GM12878 (cell line): ENCODE results near the gene OR10H1. TPM values are rescaled to one million over a fixed set of nuclear protein-coding genes. Genes with fewer than 3 reads are reported as not detected.
"Not testable (repeated sequence)": the region's sequence is repeated elsewhere in the genome, so short reads cannot be mapped to it uniquely, and the experiment has no call there.

Experiments
- ATAC-seq: fragments of 200-7000 bp; cut with Tn5 transposase; 3 replicates; pipeline ENCODE4 v1.9.1; 2020; ENCODE audit warnings: mild to moderate bottlenecking, moderate library complexity
- BruUV-seq: library from RNA; stranded (reverse); fragments of 400-500 nt; replicated peaks from 2 replicates; lab custom pipeline; 2021; lab: Mats Ljungman, UMichigan
- CTCF ChIA-PET: fragments of 300-600 bp; sonication (Branson Sonifier 250); formaldehyde crosslinking; extraction: SDS; loops from one replicate; lab custom pipeline; 2021; ENCODE audit warnings: inconsistent platforms; lab: Yijun Ruan, JAX
- POLR2A ChIA-PET: fragments of 350-600 bp; formaldehyde crosslinking; extraction: SDS; loops from one replicate; lab custom pipeline; 2021; ENCODE audit warnings: inconsistent platforms; lab: Charles Lee
- RAD21 ChIA-PET: fragments of 300-600 bp; sonication (Branson Sonifier 250); formaldehyde crosslinking; loops from one replicate; lab custom pipeline; 2023; ENCODE audit warnings: antibody characterized with exemption; ENCODE audit not compliant: unreplicated experiment; lab: Charles Lee
- SMC1A ChIA-PET: fragments of 300-600 bp; sonication (Branson Sonifier 250); formaldehyde crosslinking; loops from one replicate; lab custom pipeline; 2023; ENCODE audit not compliant: unreplicated experiment, uncharacterized antibody; lab: Charles Lee
- DNase-seq: peaks from one replicate; pipeline ENCODE4 v3.0.0-alpha.2; 2011; ENCODE audit warnings: low read depth, low spot score
- FAIRE-seq: peaks from 3 replicates; lab custom pipeline; 2011; peaks lifted over from hg19 to GRCh38; lab: Jason Lieb, UNC
- H2AFZ ChIP-seq: 2 replicates; pipeline ENCODE4 v1.6.0; 2011; ENCODE audit warnings: low read depth, low read length, control low read depth; ENCODE audit not compliant: control insufficient read depth
- H3K27ac ChIP-seq: 2 replicates; pipeline ENCODE4 v1.5.1; 2011; ENCODE audit warnings: control low read depth; ENCODE audit not compliant: control insufficient read depth, insufficient read depth
- H3K27me3 ChIP-seq, 2 experiments: replicated peaks in 1 of 2; 2 replicates each; pipeline versions ENCODE4 v1.6.0 to v1.6.1; 2011; ENCODE audit warnings: low read length in 1 of 2; ENCODE audit not compliant: control insufficient read depth in 2 of 2, insufficient read depth in 2 of 2
- H3K36me3 ChIP-seq, 2 experiments: 2 replicates each; pipeline ENCODE4 v1.5.1; 2011; ENCODE audit warnings: low read length in 1 of 2; ENCODE audit not compliant: control insufficient read depth in 2 of 2, insufficient read depth in 2 of 2
- H3K4me1 ChIP-seq: 2 replicates; pipeline ENCODE4 v1.6.1; 2011; ENCODE audit warnings: mild to moderate bottlenecking, low read length, moderate library complexity, mixed read lengths; ENCODE audit not compliant: control insufficient read depth, insufficient read depth
- H3K4me2 ChIP-seq: 2 replicates; pipeline ENCODE4 v1.6.0; 2011; ENCODE audit warnings: control low read depth; ENCODE audit not compliant: control insufficient read depth, insufficient read depth
- H3K4me3 ChIP-seq: fragments of 200-600 bp; sonication (generic); 2 replicates; pipeline ENCODE4 v1.5.1; 2016
- H3K79me2 ChIP-seq: 2 replicates; pipeline ENCODE4 v1.6.0; 2011; ENCODE audit warnings: low read length; ENCODE audit not compliant: control insufficient read depth, insufficient read depth
- H3K9ac ChIP-seq: 2 replicates; pipeline ENCODE4 v1.8.0; 2011; ENCODE audit warnings: low read length, control low read depth, mixed read lengths; ENCODE audit not compliant: control insufficient read depth, insufficient read depth
- H3K9me3 ChIP-seq: replicated peaks from 3 replicates; pipeline ENCODE4 v1.5.1; 2011; ENCODE audit warnings: mild to moderate bottlenecking, low read length; ENCODE audit not compliant: control insufficient read depth, insufficient read depth
- H4K20me1 ChIP-seq: 2 replicates; pipeline ENCODE4 v1.6.0; 2011; ENCODE audit not compliant: control insufficient read depth, insufficient read depth
- RCOR1 ChIP-seq: conservative IDR thresholded peaks from 2 replicates; pipeline ENCODE4 v1.6.1; 2012; ENCODE audit warnings: low read depth, low read length, improper control_type of control experiment
- WGBS: methylation state at CpG from one replicate; pipeline ENCODE4 v1.1.6; 2016; ENCODE audit warnings: low lambda C conversion rate; ENCODE audit not compliant: insufficient replicate concordance, insufficient coverage; ENCODE audit errors: missing lambda C conversion rate; 5-methylcytosine and 5-hydroxymethylcytosine counted together
- in situ Hi-C: fragments of 300-500 bp; cut with MboI; formaldehyde crosslinking; loops from 9 replicates; pipeline ENCODE4 v1.14.3; 2018; ENCODE audit warnings: mixed read lengths
- intact Hi-C: fragments of 100-400 bp; cut with micrococcal nuclease; formaldehyde crosslinking; loops from one replicate; pipeline ENCODE4 v1.14.2; 2022; ENCODE audit not compliant: unreplicated experiment
- polyA plus RNA-seq, 11 experiments: library from polyadenylated mRNA; depleted of rRNA in 4 of 11; unstranded in 6 of 11; stranded (reverse) in 5 of 11; fragments of >200 nt; fragmentation: Nextera tagmentation in 4 of 11; fragmentation: Illumina TruSeq in 1 of 11; extraction: Ambion mirVana in 4 of 11; extraction: Trizol in 1 of 11; gene quantifications; 1 replicate in 1 of 11; 2 replicates in 10 of 11; pipeline versions ENCODE4 v1.2.1 to v1.2.3, GENCODE V29; 2011 to 2016; ENCODE audit warnings: inconsistent platforms in 2 of 11, missing spikeins in 2 of 11, low read depth in 1 of 11
- total RNA-seq, 4 experiments: library from RNA; depleted of rRNA in 3 of 4; stranded (reverse); fragments of >200 nt in 3 of 4; fragmentation: Illumina TruSeq in 1 of 4; extraction: Trizol in 1 of 4; gene quantifications; 2 replicates each; pipeline versions ENCODE4 v1.2.1 to v1.2.3, GENCODE V29; 2013 to 2021
- TF ChIP-seq, protein P1 (sequence below): fragments of 450-650 bp; IDR thresholded peaks from 2 replicates; pipeline ENCODE4 v1.6.1; 2018; ENCODE audit warnings: borderline replicate concordance, mild to moderate bottlenecking; ENCODE audit not compliant: partially characterized antibody

Gene OR10H1
- total and polyA plus RNA-seq, 10 of the 15 experiments (the other 5 are each of a cell fraction or from before 2014, with no cell fraction given): not detected

DNA sequence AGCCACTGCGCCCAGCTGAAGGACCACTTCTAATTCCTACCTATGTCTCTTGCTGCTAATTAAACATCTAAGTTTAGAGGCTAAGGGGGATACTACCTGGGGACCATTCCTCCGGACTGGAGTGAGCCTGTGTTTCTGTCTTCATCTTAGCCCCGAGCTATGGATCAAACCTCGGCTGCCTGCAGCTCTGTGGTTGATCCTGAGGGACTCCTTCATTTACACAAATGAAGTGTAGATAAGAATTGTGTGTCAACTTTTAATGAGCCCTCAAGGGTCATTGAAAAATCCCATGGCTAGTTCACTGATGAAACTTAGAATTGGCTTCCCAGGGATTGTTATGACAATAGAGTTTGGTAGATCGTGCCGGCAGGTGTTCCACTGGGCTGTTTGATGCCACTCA is 31.5 kb upstream of the OR10H1 start (continued):
- TF ChIP-seq RCOR1: no peak
- TF ChIP-seq, protein P1, sequence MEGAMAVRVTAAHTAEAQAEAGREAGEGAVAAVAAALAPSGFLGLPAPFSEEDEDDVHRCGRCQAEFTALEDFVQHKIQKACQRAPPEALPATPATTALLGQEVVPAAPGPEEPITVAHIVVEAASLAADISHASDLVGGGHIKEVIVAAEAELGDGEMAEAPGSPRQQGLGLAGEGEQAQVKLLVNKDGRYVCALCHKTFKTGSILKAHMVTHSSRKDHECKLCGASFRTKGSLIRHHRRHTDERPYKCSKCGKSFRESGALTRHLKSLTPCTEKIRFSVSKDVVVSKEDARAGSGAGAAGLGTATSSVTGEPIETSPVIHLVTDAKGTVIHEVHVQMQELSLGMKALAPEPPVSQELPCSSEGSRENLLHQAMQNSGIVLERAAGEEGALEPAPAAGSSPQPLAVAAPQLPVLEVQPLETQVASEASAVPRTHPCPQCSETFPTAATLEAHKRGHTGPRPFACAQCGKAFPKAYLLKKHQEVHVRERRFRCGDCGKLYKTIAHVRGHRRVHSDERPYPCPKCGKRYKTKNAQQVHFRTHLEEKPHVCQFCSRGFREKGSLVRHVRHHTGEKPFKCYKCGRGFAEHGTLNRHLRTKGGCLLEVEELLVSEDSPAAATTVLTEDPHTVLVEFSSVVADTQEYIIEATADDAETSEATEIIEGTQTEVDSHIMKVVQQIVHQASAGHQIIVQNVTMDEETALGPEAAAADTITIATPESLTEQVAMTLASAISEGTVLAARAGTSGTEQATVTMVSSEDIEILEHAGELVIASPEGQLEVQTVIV: no peak

DNA sequence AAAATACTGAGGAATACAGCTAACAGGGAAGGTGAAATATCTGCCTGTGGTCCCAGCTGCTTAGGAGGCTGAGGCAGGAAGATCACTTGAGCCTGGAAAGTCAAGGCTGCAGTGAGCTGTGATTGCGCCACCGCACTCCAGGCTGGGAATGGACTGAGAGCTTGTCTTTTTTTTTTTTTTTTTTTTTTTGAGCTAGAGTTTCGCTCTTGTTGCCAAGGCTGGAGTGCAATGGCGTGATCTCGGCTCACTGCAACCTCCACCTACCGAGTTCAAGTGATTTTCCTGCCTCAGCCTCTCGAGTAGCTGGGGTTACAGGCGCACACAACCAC is 28.4 kb upstream of the OR10H1 start:
- POLR2A ChIA-PET, CTCF ChIA-PET, H3K4me2 ChIP-seq, DNase-seq, H2AFZ ChIP-seq, H3K36me3 ChIP-seq, RAD21 ChIA-PET, H3K4me1 ChIP-seq, H3K9me3 ChIP-seq, H3K27me3 ChIP-seq, H3K79me2 ChIP-seq, BruUV-seq, in situ Hi-C loops, SMC1A ChIA-PET, FAIRE-seq, intact Hi-C loops, ATAC-seq, H3K9ac ChIP-seq, H3K4me3 ChIP-seq, H3K27ac ChIP-seq, H4K20me1 ChIP-seq: not testable (repeated sequence)
- 23% methylated on average over 7 of the region's 8 CpGs for WGBS
